Spleen (tissue), 11 donors: ENCODE results near the gene PAK6. TPM values are rescaled to one million over a fixed set of nuclear protein-coding genes. Genes with fewer than 3 reads are reported as not detected.

ENCODE experiments used
- DNase-seq: peaks from one replicate; pipeline ENCODE4 v3.0.0-alpha.2; 2020
- H3K27ac ChIP-seq, 8 donors: fragments of 200-600 bp; sonication (generic) in 7 of 8; 1 replicate in 4 of 8; 2 replicates in 4 of 8; pipeline versions ENCODE4 v1.5.0 to v1.8.0; 2016 to 2021; ENCODE audit warnings: inconsistent platforms in 4 of 8, mild to moderate bottlenecking in 4 of 8, moderate library complexity in 1 of 8
- H3K27me3 ChIP-seq, 7 donors: fragments of 200-600 bp; sonication (generic) in 6 of 7; replicated peaks in 1 of 7; 1 replicate in 4 of 7; 2 replicates in 3 of 7; pipeline versions ENCODE4 v1.5.0 to v1.8.0; 2016 to 2021; ENCODE audit warnings: inconsistent platforms in 3 of 7, mild to moderate bottlenecking in 1 of 7
- H3K36me3 ChIP-seq, 6 donors: fragments of 200-600 bp; sonication (generic) in 5 of 6; 1 replicate in 4 of 6; 2 replicates in 2 of 6; pipeline versions ENCODE4 v1.5.0 to v1.8.0; 2016 to 2021; ENCODE audit warnings: inconsistent platforms in 2 of 6
- H3K4me1 ChIP-seq, 6 donors: fragments of 200-600 bp; sonication (generic) in 5 of 6; 1 replicate in 3 of 6; 2 replicates in 3 of 6; pipeline versions ENCODE4 v1.5.0 to v1.8.0; 2016 to 2021; ENCODE audit warnings: inconsistent platforms in 3 of 6
- H3K4me3 ChIP-seq, 8 donors: fragments of 200-600 bp; sonication (generic) in 7 of 8; 1 replicate in 4 of 8; 2 replicates in 4 of 8; pipeline versions ENCODE4 v1.5.0 to v1.8.0; 2016 to 2021; ENCODE audit warnings: inconsistent platforms in 4 of 8, mild to moderate bottlenecking in 4 of 8, moderate library complexity in 2 of 8
- H3K9me3 ChIP-seq, 8 donors: fragments of 200-600 bp; sonication (generic) in 7 of 8; 1 replicate in 4 of 8; 2 replicates in 4 of 8; pipeline versions ENCODE4 v1.5.0 to v1.8.0; 2016 to 2021; ENCODE audit warnings: inconsistent platforms in 4 of 8
- POLR2A ChIP-seq, 3 donors: fragments of 450-650 bp; IDR thresholded peaks; one replicate each; pipeline ENCODE4 v1.5.1; 2017; ENCODE audit warnings: antibody characterized with exemption in 3 of 3, mild to moderate bottlenecking in 1 of 3
- POLR2AphosphoS5 ChIP-seq, 3 donors: sonication (generic); formaldehyde crosslinking; IDR thresholded peaks; one replicate each; pipeline ENCODE4 v1.5.1; 2017; ENCODE audit warnings: antibody characterized with exemption in 3 of 3
- WGBS, 5 donors: extraction: QIAGEN DNeasy Blood & Tissue Kit in 3 of 5; methylation state at CpG; one replicate each; pipeline versions ENCODE4 v1.1.5 to v1.1.7; 2013 to 2018; 5-methylcytosine and 5-hydroxymethylcytosine counted together
- intact Hi-C: fragments of 100-400 bp; cut with DNase I; formaldehyde crosslinking; loops from one replicate; pipeline ENCODE4 v1.15.0; 2023; ENCODE audit warnings: low total_unique reads
- polyA plus RNA-seq, 3 donors: library from polyadenylated mRNA; stranded (reverse); fragments of 200-250 nt; gene quantifications; one replicate each; pipeline ENCODE4 v1.2.1, GENCODE V29; 2013
- total RNA-seq, 7 donors: library from RNA; depleted of rRNA in 3 of 7; stranded (reverse); fragments of >200 nt in 3 of 7; fragmentation: NEBNext Ultra II Directional in 4 of 7; extraction: Animal tissue kit (Norgen Biotek cat#: 25700) in 4 of 7; gene quantifications; one replicate each; pipeline versions ENCODE4 v1.1.0 to v1.2.1, GENCODE V29; 2016 to 2021
- TF ChIP-seq, protein P1 (sequence below), 11 experiments: fragments of 200-600 bp in 7 of 11; fragments of 450-650 bp in 4 of 11; sonication (generic) in 4 of 11; IDR thresholded peaks in 8 of 11; conservative IDR thresholded peaks in 3 of 11; 1 replicate in 7 of 11; 2 replicates in 4 of 11; pipeline versions ENCODE4 v1.4.0 to v1.8.0; 2016 to 2021; ENCODE audit warnings: antibody characterized with exemption in 11 of 11, inconsistent platforms in 4 of 11, mild to moderate bottlenecking in 1 of 11
- donor health status: healthy with polysubstance abuse.
- donor health status: DM: no; HTN: no; CAD: no; lungs with moderate emphysema.
- donor health status: DM: no; HTN: no; CAD: no.
- donor health status: Bipolar disorder and iron deficiency.
- donor health status: healthy.
- donor health status: DM: no; HTN: no; CAD: no.
- donor health status: DM: yes; HTN: yes; CAD: no.

The PAK6 gene
- total and polyA plus RNA-seq, 10 donors: 0.24 to 5.4 (median 1.7) TPM

DNA sequence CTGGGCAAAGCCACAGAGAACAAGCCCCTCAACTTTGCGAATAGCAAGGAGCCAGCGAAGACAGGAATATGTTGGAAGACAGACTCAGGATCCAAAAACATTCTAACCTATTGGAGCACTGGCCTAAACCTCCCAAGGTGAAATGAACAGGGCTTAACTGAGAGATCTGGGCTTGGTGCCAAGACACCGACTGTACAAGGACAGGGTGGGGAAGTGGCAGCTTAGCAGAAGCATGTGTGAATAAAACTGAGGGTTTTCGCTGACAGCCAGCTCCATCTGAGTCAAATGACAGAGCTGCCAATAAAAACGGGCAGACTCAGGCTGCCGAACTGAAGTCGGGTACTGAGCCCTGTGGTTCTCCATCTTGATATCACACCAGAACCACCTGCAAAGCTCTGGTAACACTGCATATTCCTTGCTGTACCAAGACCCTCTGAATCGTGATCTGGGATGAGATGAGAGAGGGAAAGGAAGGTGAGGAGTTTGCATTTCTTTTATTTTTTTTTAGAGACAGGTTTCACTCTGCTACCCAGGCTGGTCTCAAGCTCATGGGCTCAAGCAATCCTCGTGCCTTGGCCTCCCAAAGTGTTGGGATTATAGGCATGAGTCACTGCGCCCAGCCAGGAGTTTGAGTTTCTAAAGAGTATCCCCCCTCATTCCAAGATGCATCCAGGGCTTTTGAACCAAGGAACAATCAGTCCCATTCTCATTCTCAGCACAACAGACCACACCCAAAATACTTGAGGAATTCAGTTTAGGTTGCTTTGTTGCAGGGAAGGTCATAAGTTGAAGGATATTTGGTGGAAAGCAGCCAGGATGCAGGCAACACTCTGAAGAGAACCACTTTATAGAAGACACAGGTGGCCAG, 74.9 kb downstream of the PAK6 start:
- intact Hi-C loops: no loop called here
- Histone ChIP-seq H3K27ac (peak overlapping the region in 6 of 8 donors; percentile 13 to 50 (median 38)), H3K9me3 (no peaks in the 10 kb centered on the region), H3K4me3 (no peak overlapping the region), H3K36me3 (no peaks in the 10 kb centered on the region), H3K27me3 (no peaks in the 10 kb centered on the region), H3K4me1 (peaks cover 13 to 61% (median 37%) of the 10 kb centered on the region in 6 donors)
- WGBS, 5 donors: 24 to 31% (median 29%) methylated on average over 10 of the region's 10 CpGs
- TF ChIP-seq, protein P1, sequence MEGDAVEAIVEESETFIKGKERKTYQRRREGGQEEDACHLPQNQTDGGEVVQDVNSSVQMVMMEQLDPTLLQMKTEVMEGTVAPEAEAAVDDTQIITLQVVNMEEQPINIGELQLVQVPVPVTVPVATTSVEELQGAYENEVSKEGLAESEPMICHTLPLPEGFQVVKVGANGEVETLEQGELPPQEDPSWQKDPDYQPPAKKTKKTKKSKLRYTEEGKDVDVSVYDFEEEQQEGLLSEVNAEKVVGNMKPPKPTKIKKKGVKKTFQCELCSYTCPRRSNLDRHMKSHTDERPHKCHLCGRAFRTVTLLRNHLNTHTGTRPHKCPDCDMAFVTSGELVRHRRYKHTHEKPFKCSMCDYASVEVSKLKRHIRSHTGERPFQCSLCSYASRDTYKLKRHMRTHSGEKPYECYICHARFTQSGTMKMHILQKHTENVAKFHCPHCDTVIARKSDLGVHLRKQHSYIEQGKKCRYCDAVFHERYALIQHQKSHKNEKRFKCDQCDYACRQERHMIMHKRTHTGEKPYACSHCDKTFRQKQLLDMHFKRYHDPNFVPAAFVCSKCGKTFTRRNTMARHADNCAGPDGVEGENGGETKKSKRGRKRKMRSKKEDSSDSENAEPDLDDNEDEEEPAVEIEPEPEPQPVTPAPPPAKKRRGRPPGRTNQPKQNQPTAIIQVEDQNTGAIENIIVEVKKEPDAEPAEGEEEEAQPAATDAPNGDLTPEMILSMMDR (IDR thresholded peaks at IDR 0.05 in 8 of 11, conservative IDR thresholded peaks at IDR 0.05 in 3 of 11): no peak
- peak in 1 of 3 donors; percentile 71 for TF ChIP-seq POLR2AphosphoS5 (IDR thresholded peaks at IDR 0.05)
- peak; percentile 87 for DNase-seq

DNA sequence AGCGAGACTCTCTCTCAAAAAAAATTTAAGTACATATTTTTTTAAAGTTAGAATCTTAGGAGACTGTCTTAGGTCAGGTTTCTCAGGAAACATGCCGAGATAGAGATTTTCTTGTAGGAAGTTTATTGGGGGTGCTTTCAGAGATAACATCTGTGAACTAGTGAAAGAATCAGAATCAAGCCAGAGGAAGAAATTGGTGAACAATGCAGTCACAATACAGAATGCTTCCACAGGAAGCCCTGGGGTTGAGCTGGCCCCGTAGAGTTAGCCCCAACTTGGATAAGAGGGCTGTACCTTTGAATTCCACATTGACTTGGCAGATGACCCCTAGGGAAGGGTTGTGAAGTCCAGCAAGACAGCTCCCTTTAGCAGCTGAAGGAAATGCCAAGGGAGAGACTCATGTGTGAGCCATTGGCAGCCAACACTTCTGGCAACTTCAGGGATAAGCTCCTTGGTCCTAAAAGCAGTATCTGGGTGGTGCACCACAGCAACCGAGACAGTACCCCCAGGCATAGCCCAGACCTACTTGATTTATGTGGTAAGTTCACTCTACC, 75.9 kb downstream of the PAK6 start:
- no peak for DNase-seq
- TF ChIP-seq POLR2AphosphoS5 (IDR thresholded peaks at IDR 0.05) (no peak), POLR2A (IDR thresholded peaks at IDR 0.05) (no peak)
- TF ChIP-seq, protein P1 (IDR thresholded peaks at IDR 0.05 in 8 of 11, conservative IDR thresholded peaks at IDR 0.05 in 3 of 11): no peak

DNA sequence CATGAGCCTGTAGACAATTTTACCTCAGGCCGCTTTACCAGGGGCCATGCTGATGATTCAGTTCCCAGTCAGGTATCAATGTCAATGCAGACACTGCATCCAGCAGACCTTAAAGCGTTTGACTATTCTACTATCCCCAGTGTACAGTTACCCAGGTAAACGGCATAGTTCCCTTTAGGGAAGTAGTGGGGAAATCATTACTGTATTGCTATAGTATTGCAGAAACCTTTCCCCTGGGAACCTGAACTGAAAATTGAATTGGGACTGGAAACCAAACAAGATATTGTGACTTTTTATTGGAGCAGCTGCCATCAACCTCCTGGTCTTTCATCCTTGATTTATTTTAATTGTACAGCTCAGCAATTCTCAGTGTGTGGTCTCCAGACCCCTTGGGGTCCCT, 78.1 kb downstream of the PAK6 start:
- H3K27me3 ChIP-seq: no peaks in the 10 kb centered on the region
- H3K9me3 ChIP-seq: no peaks in the 10 kb centered on the region
- TF ChIP-seq, protein P1 (IDR thresholded peaks at IDR 0.05 in 8 of 11, conservative IDR thresholded peaks at IDR 0.05 in 3 of 11): no peak
- TF ChIP-seq POLR2AphosphoS5 (IDR thresholded peaks at IDR 0.05): no peak
- no peak for TF ChIP-seq POLR2A (IDR thresholded peaks at IDR 0.05)
- no peak overlapping the region for H3K4me3 ChIP-seq
- WGBS, 5 donors: 65 to 76% (median 68%) methylated on average over 3 of the region's 3 CpGs
- H3K4me1 ChIP-seq: peaks cover 5 to 60% (median 29%) of the 10 kb centered on the region in 6 donors
- H3K36me3 ChIP-seq: no peaks in the 10 kb centered on the region
- H3K27ac ChIP-seq: no peak overlapping the region
- DNase-seq: no peak
- intact Hi-C loops: no loop called here

More for the DNA sequence above, 75.9 kb downstream of the PAK6 start:
- H3K27ac ChIP-seq: no peak overlapping the region
- 61 to 67% (median 66%) methylated on average over 4 of the region's 4 CpGs for whole genome bisulfite sequencing, 5 donors
- intact Hi-C loops: no loop called here
- H3K4me3 ChIP-seq: no peak overlapping the region
- H3K4me1 ChIP-seq: peaks cover 8 to 51% (median 27%) of the 10 kb centered on the region in 6 donors
- no peaks in the 10 kb centered on the region for H3K36me3 ChIP-seq
- H3K27me3 ChIP-seq: no peaks in the 10 kb centered on the region
- H3K9me3 ChIP-seq: no peaks in the 10 kb centered on the region

DNA sequence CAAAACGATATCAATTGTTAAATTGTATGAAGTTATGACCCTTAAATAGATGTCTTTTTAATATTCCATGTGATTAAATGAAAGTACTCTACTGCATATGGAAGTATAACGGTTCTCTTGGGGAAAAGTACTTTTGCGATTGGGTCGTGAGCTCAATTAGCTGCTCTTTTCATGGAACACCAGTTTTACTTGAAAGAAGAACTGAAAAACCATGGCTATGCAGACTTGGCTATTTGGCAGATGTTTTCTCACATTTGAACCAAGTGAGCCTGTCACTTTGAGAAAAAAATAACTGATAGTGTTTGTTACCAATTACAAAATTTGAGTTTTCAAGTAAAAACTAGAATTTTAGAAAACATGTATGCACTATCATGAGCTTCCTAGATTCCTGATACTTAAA, 78.7 kb downstream of the PAK6 start:
- Histone ChIP-seq H3K4me3 (no peak overlapping the region), H3K36me3 (no peaks in the 10 kb centered on the region), H3K4me1 (peaks cover 5 to 64% (median 32%) of the 10 kb centered on the region in 6 donors), H3K9me3 (no peaks in the 10 kb centered on the region), H3K27ac (no peak overlapping the region), H3K27me3 (no peaks in the 10 kb centered on the region)
- TF ChIP-seq, protein P1 (IDR thresholded peaks at IDR 0.05 in 8 of 11, conservative IDR thresholded peaks at IDR 0.05 in 3 of 11): no peak
- no peak for TF ChIP-seq POLR2A (IDR thresholded peaks at IDR 0.05)
- no peak for TF ChIP-seq POLR2AphosphoS5 (IDR thresholded peaks at IDR 0.05)
- intact Hi-C loops: no loop called here
- DNase-seq: no peak
- WGBS, 5 donors: 58 to 72% (median 64%) methylated on average over 4 of the region's 4 CpGs
